SU-DHL-6 (cell line): ENCODE measurements around the gene HMCN2.

Experiments
- H2AFZ ChIP-seq: fragments of 200-600 bp; sonication (generic); 2 replicates; pipeline ENCODE4 v1.6.1; 2014; ENCODE audit warnings: low read depth, mild to moderate bottlenecking, moderate library complexity, mixed read lengths, antibody characterized with exemption, low read length; ENCODE audit not compliant: severe bottlenecking
- H3F3A ChIP-seq: fragments of 200-600 bp; shearing (Covaris generic); 2 replicates; pipeline ENCODE4 v1.6.0; 2016; ENCODE audit warnings: antibody characterized with exemption, mild to moderate bottlenecking; ENCODE audit not compliant: insufficient read depth
- H3K27ac ChIP-seq: fragments of 200-600 bp; sonication (generic); 2 replicates; pipeline ENCODE4 v1.5.1; 2016; ENCODE audit warnings: low read depth, mild to moderate bottlenecking, low read length, moderate library complexity, mixed read lengths
- H3K27me3 ChIP-seq: fragments of 200-600 bp; sonication (generic), shearing (Covaris generic); 2 replicates; pipeline ENCODE4 v1.6.0; 2014; ENCODE audit warnings: mild to moderate bottlenecking, low read length
- H3K36me3 ChIP-seq: fragments of 200-600 bp; sonication (generic); 2 replicates; pipeline ENCODE4 v1.6.1; 2014; ENCODE audit warnings: mild to moderate bottlenecking, low read length, mixed read lengths
- H3K4me2 ChIP-seq: fragments of 300-600, 200-600 bp; shearing (Covaris generic), sonication (generic); 2 replicates; pipeline ENCODE4 v1.6.0; 2014; ENCODE audit warnings: low read length, low read depth, mild to moderate bottlenecking; ENCODE audit not compliant: poor library complexity, severe bottlenecking
- H3K4me3 ChIP-seq: fragments of 200-600 bp; sonication (generic); 2 replicates; pipeline ENCODE4 v1.5.1; 2014; ENCODE audit warnings: antibody characterized with exemption, low read length, mild to moderate bottlenecking, mixed read lengths; ENCODE audit not compliant: insufficient read depth, poor library complexity, severe bottlenecking
- H3K79me2 ChIP-seq: fragments of 200-600 bp; sonication (generic); 2 replicates; pipeline ENCODE4 v1.6.1; 2014; ENCODE audit warnings: mild to moderate bottlenecking, low read length, moderate library complexity; ENCODE audit not compliant: insufficient read depth
- H3K9ac ChIP-seq: fragments of 200-600 bp; sonication (generic); 2 replicates; pipeline ENCODE4 v1.7.0; 2014; ENCODE audit warnings: mild to moderate bottlenecking, low read length
- H3K9me2 ChIP-seq: fragments of 200-600 bp; sonication (generic); replicated peaks from 2 replicates; pipeline ENCODE4 v1.6.1; 2014; ENCODE audit warnings: low read length; ENCODE audit not compliant: insufficient read depth
- H3K9me3 ChIP-seq: fragments of 200-600 bp; sonication (generic); 2 replicates; pipeline ENCODE4 v1.6.1; 2014; ENCODE audit warnings: low read length, mixed read lengths; ENCODE audit not compliant: insufficient read depth
- H4K20me1 ChIP-seq: fragments of 200-600 bp; sonication (generic); 2 replicates; pipeline ENCODE4 v1.6.1; 2014; ENCODE audit warnings: low read depth, mild to moderate bottlenecking, antibody characterized with exemption, low read length, moderate library complexity, mixed read lengths
- EZH2phosphoT487 ChIP-seq: fragments of 200-600 bp; sonication (generic), shearing (Covaris generic); conservative IDR thresholded peaks from 2 replicates; pipeline ENCODE4 v1.6.1; 2018; ENCODE audit warnings: mild to moderate bottlenecking, antibody characterized with exemption, low read length, moderate library complexity, mixed read lengths
- TF ChIP-seq, protein P1 (sequence below): fragments of 200-600 bp; sonication (generic); IDR thresholded peaks from one replicate; pipeline ENCODE4 v1.5.1; 2017; ENCODE audit warnings: antibody characterized with exemption, mild to moderate bottlenecking, low read length, moderate library complexity; ENCODE audit not compliant: insufficient read depth, poor library complexity, severe bottlenecking

The HMCN2 gene

DNA sequence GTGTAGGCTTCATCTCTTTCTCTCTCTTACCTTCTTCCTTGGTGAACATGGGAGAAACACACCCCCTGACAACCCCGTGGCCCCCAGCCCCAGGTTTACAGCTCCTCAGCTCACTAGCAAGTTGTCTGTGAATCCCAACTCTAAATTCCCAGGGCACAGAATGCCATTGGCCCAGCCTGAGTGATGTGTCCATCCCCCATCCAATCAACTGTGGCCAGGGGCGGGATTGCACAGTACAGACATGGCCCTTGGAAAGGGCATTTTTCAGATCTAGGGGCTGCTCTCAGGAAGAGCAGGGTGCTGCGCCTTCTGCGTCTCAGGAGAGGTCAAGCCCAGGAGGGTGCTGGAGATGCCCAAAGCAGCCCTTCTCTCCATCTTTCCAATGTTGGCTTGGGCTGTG, 131.0 kb downstream of the HMCN2 start:
- no peaks in the 10 kb centered on the region for H4K20me1 ChIP-seq
- no peaks in the 10 kb centered on the region for H3K27me3 ChIP-seq
- no peak for TF ChIP-seq EZH2phosphoT487
- TF ChIP-seq, protein P1, sequence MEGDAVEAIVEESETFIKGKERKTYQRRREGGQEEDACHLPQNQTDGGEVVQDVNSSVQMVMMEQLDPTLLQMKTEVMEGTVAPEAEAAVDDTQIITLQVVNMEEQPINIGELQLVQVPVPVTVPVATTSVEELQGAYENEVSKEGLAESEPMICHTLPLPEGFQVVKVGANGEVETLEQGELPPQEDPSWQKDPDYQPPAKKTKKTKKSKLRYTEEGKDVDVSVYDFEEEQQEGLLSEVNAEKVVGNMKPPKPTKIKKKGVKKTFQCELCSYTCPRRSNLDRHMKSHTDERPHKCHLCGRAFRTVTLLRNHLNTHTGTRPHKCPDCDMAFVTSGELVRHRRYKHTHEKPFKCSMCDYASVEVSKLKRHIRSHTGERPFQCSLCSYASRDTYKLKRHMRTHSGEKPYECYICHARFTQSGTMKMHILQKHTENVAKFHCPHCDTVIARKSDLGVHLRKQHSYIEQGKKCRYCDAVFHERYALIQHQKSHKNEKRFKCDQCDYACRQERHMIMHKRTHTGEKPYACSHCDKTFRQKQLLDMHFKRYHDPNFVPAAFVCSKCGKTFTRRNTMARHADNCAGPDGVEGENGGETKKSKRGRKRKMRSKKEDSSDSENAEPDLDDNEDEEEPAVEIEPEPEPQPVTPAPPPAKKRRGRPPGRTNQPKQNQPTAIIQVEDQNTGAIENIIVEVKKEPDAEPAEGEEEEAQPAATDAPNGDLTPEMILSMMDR = no peak
- no peak overlapping the region for H3K9ac ChIP-seq
- no peak overlapping the region for H3K27ac ChIP-seq
- H3F3A ChIP-seq = no peaks in the 10 kb centered on the region
- H3K4me2 ChIP-seq = no peak overlapping the region
- no peaks in the 10 kb centered on the region for H3K79me2 ChIP-seq
- no peaks in the 10 kb centered on the region for H3K36me3 ChIP-seq
- no peaks in the 10 kb centered on the region for H3K9me2 ChIP-seq
- H2AFZ ChIP-seq = no peak overlapping the region
- H3K4me3 ChIP-seq = no peak overlapping the region
- no peaks in the 10 kb centered on the region for H3K9me3 ChIP-seq

DNA sequence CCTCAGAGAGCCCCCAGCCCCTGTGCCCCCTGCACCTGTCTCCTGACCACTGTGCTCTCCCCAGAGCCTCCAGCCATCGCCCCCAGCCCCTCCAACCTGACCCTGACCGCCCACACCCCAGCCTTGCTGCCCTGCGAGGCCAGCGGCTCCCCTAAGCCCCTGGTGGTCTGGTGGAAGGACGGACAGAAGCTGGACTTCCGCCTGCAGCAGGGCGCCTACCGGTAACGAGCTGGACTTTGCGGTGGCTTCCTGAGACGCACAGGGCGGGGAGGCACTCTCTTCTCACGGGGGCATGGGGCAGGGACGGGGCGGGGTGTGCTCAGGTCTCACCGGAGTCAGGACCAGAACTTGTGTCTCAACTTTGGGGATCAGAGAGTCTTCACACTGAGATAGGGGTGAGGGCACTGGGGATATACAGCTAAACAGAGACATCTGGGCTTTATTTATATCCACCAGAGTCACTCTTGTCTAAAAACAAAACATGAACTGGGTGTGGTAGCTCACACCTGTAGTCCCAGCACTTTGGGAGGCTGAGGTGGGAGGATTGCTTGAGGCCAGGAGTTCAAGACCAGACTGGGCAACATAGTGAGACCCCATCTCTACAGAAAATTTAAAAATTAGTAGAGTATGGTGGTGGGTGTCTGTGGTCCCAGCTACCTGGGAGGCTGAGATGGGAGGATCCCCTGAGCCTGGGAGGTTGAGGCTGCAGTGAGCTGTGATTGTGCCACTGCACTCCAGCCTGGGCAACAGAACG, 133.1 kb downstream of the HMCN2 start:
- no peak for TF ChIP-seq EZH2phosphoT487
- TF ChIP-seq, protein P1 = no peak
- no peak overlapping the region for H3K4me2 ChIP-seq

DNA sequence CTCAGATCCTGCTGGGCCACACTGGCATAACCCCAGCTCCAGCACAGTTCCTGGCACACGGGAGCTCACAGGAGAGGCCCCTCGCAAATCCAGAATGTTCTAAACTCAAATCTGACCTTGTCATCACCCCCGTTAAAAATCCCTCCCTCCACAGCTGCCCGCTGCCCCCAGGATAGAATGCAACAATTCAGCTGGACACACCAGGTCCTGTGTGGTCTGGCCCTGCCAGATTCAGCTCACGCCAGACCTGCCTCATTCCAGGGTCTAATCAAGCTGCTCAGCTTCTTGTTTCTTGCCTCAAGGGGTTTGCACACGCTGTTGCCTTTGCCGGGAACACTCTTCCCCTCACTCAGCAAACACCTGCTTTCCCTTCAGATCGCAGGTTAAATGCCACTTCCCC, 134.2 kb downstream of the HMCN2 start:
- TF ChIP-seq, protein P1 = no peak
- TF ChIP-seq EZH2phosphoT487 = no peak
- H3K9ac ChIP-seq = no peak overlapping the region

More for the DNA sequence above, 133.1 kb downstream of the HMCN2 start:
- Histone ChIP-seq H3K9me3 (no peaks in the 10 kb centered on the region), H3K27ac (no peak overlapping the region), H3K27me3 (no peaks in the 10 kb centered on the region), H3K9me2 (no peaks in the 10 kb centered on the region), H3F3A (no peaks in the 10 kb centered on the region), H4K20me1 (no peaks in the 10 kb centered on the region), H3K9ac (no peak overlapping the region), H3K36me3 (no peaks in the 10 kb centered on the region), H2AFZ (no peak overlapping the region), H3K4me3 (no peak overlapping the region), H3K79me2 (no peaks in the 10 kb centered on the region)

More for the DNA sequence above, 134.2 kb downstream of the HMCN2 start:
- Histone ChIP-seq H3K79me2 (no peaks in the 10 kb centered on the region), H3K9me3 (no peaks in the 10 kb centered on the region), H3K27me3 (no peaks in the 10 kb centered on the region), H3F3A (no peaks in the 10 kb centered on the region), H3K9me2 (no peaks in the 10 kb centered on the region), H3K4me3 (no peak overlapping the region), H3K36me3 (no peaks in the 10 kb centered on the region), H3K27ac (no peak overlapping the region), H2AFZ (no peak overlapping the region), H4K20me1 (no peaks in the 10 kb centered on the region), H3K4me2 (no peak overlapping the region)
